Panc1 (cell line): ENCODE data around the gene PSME3IP1. TPM values are rescaled to one million over a fixed set of nuclear protein-coding genes. Genes with fewer than 3 reads are reported as not detected.

ENCODE experiments used
- ATAC-seq: fragments of 200-7000 bp; cut with Tn5 transposase; 2 replicates; pipeline ENCODE4 v1.9.1; 2020; ENCODE audit warnings: mild to moderate bottlenecking, moderate library complexity
- BruUV-seq: library from RNA; stranded (reverse); fragments of 400-500 nt; replicated peaks from 2 replicates; lab custom pipeline; 2021; lab: Mats Ljungman, UMichigan
- CTCF ChIA-PET: fragments of 300-600 bp; sonication (Branson Sonifier 250); formaldehyde crosslinking; loops from one replicate; lab custom pipeline; 2022; ENCODE audit warnings: antibody characterized with exemption; lab: Charles Lee
- POLR2A ChIA-PET: fragments of 300-600 bp; sonication (Branson Sonifier 250); formaldehyde crosslinking; loops from one replicate; lab custom pipeline; 2022; ENCODE audit warnings: antibody characterized with exemption; lab: Charles Lee
- DNase-seq: peaks from one replicate; pipeline ENCODE4 v3.0.0-alpha.2; 2010; ENCODE audit warnings: low read depth, low spot score
- H3K27ac ChIP-seq: 2 replicates; pipeline ENCODE4 v1.5.1; 2011; ENCODE audit warnings: mild to moderate bottlenecking, low read length, inconsistent platforms
- H3K27me3 ChIP-seq: fragments of 200-500 bp; sonication (Bioruptor generic); 2 replicates; pipeline ENCODE4 v1.6.0; 2014; ENCODE audit warnings: low read length, inconsistent platforms; ENCODE audit not compliant: control insufficient read depth, insufficient read depth
- H3K36me3 ChIP-seq: fragments of 200-500 bp; sonication (Bioruptor generic); 2 replicates; pipeline ENCODE4 v1.5.1; 2014; ENCODE audit warnings: inconsistent platforms, mild to moderate bottlenecking, low read length, moderate library complexity; ENCODE audit not compliant: control insufficient read depth, insufficient read depth
- H3K4me1 ChIP-seq: 2 replicates; pipeline ENCODE4 v1.5.1; 2011; ENCODE audit warnings: inconsistent platforms, mild to moderate bottlenecking, low read length, moderate library complexity; ENCODE audit not compliant: control insufficient read depth, insufficient read depth
- H3K4me3 ChIP-seq, 2 experiments: 2 replicates each; pipeline ENCODE4 v1.5.1; 2011 to 2012; ENCODE audit warnings: low read depth in 2 of 2, low read length in 2 of 2, mild to moderate bottlenecking in 2 of 2, inconsistent platforms in 1 of 2, moderate library complexity in 1 of 2
- H3K9me3 ChIP-seq: fragments of 200-500 bp; sonication (Bioruptor generic); 2 replicates; pipeline ENCODE4 v1.5.1; 2014; ENCODE audit warnings: low read depth, mild to moderate bottlenecking, inconsistent platforms, low read length, moderate library complexity; ENCODE audit not compliant: control insufficient read depth, insufficient read depth
- POLR2AphosphoS5 ChIP-seq: IDR thresholded peaks from 2 replicates; pipeline ENCODE4 v1.6.1; 2012; ENCODE audit warnings: mild to moderate bottlenecking, low read depth, low read length, moderate library complexity
- SIN3A ChIP-seq: IDR thresholded peaks from 2 replicates; pipeline ENCODE4 v1.6.1; 2012; ENCODE audit warnings: low read depth, mild to moderate bottlenecking, low read length, moderate library complexity, borderline replicate concordance; ENCODE audit not compliant: insufficient read depth
- TCF7L2 ChIP-seq: IDR thresholded peaks from 2 replicates; pipeline ENCODE4 v1.6.1; 2011; ENCODE audit warnings: mild to moderate bottlenecking, low read depth, low read length, inconsistent platforms
- in situ Hi-C: cut with HindIII; loops from 2 replicates; pipeline ENCODE4 v1.10.0; 2016; ENCODE audit warnings: low sequenced_read_pairs, low pct_unique_long_range_greater_than_20kb
- intact Hi-C: fragments of 100-400 bp; cut with micrococcal nuclease; formaldehyde crosslinking; loops from one replicate; pipeline ENCODE4 v1.10.0; 2022; ENCODE audit not compliant: unreplicated experiment
- total RNA-seq: library from RNA; stranded (reverse); gene quantifications from one replicate; pipeline ENCODE4 v1.2.1, GENCODE V29; 2021; ENCODE audit not compliant: unreplicated experiment
- TF ChIP-seq, protein P1 (sequence below), 2 experiments: IDR thresholded peaks; 2 replicates each; pipeline ENCODE4 v1.6.1; 2011 to 2012; ENCODE audit warnings: low read depth in 2 of 2, control low read depth in 1 of 2, low read length in 1 of 2, mild to moderate bottlenecking in 1 of 2, moderate library complexity in 1 of 2; ENCODE audit not compliant: insufficient read depth in 1 of 2
- TF ChIP-seq, protein P2 (sequence below): fragments of 450-650 bp; IDR thresholded peaks from 2 replicates; pipeline ENCODE4 v1.5.1; 2017; ENCODE audit warnings: mild to moderate bottlenecking

The PSME3IP1 gene
- total RNA-seq, 1 experiment from 2014 or later = 67.6 TPM

DNA sequence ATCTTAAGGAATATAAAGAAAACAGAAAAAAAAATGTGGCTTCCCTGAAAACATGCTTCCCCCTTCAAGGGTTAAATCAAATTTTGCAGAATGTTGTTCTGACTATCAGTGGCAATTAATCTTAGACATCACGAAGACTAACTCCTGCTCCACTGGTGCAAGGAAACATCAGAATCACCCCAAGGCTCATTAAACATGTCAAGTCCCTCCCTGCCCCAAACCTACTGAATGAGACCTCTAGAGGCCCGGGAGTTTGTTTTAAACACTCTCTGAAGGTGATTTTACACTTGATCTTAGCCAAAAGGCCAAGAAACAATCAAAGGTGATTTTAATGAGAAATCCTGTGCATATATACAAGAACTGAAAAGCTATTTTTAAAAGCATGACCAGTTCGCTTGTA, 18.3 kb downstream of the PSME3IP1 start:
- no peak for TF ChIP-seq SIN3A
- TF ChIP-seq TCF7L2 = no peak
- TF ChIP-seq, protein P1, sequence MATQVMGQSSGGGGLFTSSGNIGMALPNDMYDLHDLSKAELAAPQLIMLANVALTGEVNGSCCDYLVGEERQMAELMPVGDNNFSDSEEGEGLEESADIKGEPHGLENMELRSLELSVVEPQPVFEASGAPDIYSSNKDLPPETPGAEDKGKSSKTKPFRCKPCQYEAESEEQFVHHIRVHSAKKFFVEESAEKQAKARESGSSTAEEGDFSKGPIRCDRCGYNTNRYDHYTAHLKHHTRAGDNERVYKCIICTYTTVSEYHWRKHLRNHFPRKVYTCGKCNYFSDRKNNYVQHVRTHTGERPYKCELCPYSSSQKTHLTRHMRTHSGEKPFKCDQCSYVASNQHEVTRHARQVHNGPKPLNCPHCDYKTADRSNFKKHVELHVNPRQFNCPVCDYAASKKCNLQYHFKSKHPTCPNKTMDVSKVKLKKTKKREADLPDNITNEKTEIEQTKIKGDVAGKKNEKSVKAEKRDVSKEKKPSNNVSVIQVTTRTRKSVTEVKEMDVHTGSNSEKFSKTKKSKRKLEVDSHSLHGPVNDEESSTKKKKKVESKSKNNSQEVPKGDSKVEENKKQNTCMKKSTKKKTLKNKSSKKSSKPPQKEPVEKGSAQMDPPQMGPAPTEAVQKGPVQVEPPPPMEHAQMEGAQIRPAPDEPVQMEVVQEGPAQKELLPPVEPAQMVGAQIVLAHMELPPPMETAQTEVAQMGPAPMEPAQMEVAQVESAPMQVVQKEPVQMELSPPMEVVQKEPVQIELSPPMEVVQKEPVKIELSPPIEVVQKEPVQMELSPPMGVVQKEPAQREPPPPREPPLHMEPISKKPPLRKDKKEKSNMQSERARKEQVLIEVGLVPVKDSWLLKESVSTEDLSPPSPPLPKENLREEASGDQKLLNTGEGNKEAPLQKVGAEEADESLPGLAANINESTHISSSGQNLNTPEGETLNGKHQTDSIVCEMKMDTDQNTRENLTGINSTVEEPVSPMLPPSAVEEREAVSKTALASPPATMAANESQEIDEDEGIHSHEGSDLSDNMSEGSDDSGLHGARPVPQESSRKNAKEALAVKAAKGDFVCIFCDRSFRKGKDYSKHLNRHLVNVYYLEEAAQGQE (IDR thresholded peaks at IDR 0.05; ENCODE audit: insufficient read depth in 1 of 2, low read depth in 2 of 2, low read length in 1 of 2) = no peak
- TF ChIP-seq, protein P2, sequence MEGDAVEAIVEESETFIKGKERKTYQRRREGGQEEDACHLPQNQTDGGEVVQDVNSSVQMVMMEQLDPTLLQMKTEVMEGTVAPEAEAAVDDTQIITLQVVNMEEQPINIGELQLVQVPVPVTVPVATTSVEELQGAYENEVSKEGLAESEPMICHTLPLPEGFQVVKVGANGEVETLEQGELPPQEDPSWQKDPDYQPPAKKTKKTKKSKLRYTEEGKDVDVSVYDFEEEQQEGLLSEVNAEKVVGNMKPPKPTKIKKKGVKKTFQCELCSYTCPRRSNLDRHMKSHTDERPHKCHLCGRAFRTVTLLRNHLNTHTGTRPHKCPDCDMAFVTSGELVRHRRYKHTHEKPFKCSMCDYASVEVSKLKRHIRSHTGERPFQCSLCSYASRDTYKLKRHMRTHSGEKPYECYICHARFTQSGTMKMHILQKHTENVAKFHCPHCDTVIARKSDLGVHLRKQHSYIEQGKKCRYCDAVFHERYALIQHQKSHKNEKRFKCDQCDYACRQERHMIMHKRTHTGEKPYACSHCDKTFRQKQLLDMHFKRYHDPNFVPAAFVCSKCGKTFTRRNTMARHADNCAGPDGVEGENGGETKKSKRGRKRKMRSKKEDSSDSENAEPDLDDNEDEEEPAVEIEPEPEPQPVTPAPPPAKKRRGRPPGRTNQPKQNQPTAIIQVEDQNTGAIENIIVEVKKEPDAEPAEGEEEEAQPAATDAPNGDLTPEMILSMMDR = no peak
- TF ChIP-seq POLR2AphosphoS5 = no peak
- intact Hi-C loops (no loop called here), in situ Hi-C loops (no loop called here)

DNA sequence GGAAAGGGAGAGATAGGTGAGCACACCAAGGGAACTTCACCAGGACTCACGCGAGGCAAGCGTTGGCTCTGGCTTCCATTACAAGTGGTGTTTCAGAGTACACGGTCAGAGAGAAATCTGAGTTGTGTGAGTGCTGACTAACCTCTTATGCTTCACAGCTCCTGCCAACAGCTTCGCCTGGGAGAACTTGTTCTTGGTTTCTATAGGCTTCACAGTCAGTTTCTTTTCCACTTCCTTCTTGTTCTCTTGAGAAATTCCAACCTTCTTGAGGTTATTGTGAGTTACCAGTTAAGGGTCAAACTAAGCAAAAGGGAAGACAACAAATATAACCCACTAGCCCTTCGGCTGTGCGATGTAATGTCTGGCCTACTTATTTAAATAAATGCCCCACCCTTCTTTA, 18.9 kb downstream of the PSME3IP1 start:
- ChIA-PET POLR2A (no interaction called here), CTCF (no interaction called here)
- DNase-seq (no peak), ATAC-seq (no peak)
- H3K4me1 ChIP-seq = no peaks in the 10 kb centered on the region
- BruUV-seq = no TSS peak
- H3K4me3 ChIP-seq = no peak overlapping the region
- TF ChIP-seq SIN3A = no peak
- no peak for TF ChIP-seq POLR2AphosphoS5
- TF ChIP-seq TCF7L2 = no peak
- TF ChIP-seq, protein P2 = no peak
- TF ChIP-seq, protein P1 (IDR thresholded peaks at IDR 0.05; ENCODE audit: insufficient read depth in 1 of 2, low read depth in 2 of 2, low read length in 1 of 2) = no peak
- no peaks in the 10 kb centered on the region for H3K27me3 ChIP-seq
- no peaks in the 10 kb centered on the region for H3K9me3 ChIP-seq
- no peak overlapping the region for H3K27ac ChIP-seq
- peaks cover 14% of the 10 kb centered on the region for H3K36me3 ChIP-seq
- in situ Hi-C loops (no loop called here), intact Hi-C loops (no loop called here)

More for the DNA sequence above, 18.3 kb downstream of the PSME3IP1 start:
- Histone ChIP-seq H3K4me3 (no peak overlapping the region), H3K9me3 (no peaks in the 10 kb centered on the region), H3K4me1 (no peaks in the 10 kb centered on the region), H3K27ac (no peak overlapping the region), H3K27me3 (no peaks in the 10 kb centered on the region), H3K36me3 (peaks cover 16% of the 10 kb centered on the region)
- ATAC-seq (no peak), DNase-seq (no peak)
- CTCF ChIA-PET = no interaction called here
- POLR2A ChIA-PET = no interaction called here
- no TSS peak for BruUV-seq
